ENCODE measurements around the gene PFN3.

PFN3 gene

DNA sequence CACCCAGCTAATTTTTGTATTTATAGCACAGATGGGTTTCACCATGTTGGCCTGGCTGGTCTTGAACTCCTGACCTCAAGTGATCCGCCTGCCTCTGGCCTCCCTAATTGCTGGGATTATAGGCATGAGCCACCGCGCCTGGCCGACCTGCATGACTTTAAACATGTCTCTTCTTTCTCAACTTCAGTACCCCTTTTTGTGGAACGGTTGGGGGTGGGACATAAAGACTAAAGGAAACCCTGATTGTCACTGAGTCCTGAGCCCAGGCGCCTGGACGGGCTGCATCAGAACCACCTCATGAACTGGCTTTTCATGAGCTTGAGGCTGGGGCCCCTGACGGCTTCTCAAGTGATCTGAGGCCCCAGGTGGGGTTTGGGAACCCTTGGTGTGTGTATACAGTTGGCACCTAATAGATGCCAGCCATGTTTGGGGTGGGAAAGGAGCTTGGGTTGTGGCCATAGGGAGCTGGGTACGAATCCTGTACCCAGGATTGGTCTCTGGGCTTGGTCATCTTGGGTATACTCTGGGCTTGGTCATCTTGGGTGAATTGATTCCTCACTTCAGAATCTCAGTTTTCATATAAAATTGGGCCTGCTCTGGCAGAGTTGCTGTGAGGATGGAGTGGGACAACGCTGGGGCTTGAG is 28.2 kb upstream of the PFN3 start:
- no peak for DNase-seq (ENCODE audit: low read depth)
- H3K4me3 ChIP-seq (ENCODE audit: low read depth, low read length): peak overlapping the region; percentile 71
- TF ChIP-seq, protein P1, sequence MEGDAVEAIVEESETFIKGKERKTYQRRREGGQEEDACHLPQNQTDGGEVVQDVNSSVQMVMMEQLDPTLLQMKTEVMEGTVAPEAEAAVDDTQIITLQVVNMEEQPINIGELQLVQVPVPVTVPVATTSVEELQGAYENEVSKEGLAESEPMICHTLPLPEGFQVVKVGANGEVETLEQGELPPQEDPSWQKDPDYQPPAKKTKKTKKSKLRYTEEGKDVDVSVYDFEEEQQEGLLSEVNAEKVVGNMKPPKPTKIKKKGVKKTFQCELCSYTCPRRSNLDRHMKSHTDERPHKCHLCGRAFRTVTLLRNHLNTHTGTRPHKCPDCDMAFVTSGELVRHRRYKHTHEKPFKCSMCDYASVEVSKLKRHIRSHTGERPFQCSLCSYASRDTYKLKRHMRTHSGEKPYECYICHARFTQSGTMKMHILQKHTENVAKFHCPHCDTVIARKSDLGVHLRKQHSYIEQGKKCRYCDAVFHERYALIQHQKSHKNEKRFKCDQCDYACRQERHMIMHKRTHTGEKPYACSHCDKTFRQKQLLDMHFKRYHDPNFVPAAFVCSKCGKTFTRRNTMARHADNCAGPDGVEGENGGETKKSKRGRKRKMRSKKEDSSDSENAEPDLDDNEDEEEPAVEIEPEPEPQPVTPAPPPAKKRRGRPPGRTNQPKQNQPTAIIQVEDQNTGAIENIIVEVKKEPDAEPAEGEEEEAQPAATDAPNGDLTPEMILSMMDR (IDR thresholded peaks at IDR 0.05; ENCODE audit: low read depth, low read length, missing control alignments): no peak

DNA sequence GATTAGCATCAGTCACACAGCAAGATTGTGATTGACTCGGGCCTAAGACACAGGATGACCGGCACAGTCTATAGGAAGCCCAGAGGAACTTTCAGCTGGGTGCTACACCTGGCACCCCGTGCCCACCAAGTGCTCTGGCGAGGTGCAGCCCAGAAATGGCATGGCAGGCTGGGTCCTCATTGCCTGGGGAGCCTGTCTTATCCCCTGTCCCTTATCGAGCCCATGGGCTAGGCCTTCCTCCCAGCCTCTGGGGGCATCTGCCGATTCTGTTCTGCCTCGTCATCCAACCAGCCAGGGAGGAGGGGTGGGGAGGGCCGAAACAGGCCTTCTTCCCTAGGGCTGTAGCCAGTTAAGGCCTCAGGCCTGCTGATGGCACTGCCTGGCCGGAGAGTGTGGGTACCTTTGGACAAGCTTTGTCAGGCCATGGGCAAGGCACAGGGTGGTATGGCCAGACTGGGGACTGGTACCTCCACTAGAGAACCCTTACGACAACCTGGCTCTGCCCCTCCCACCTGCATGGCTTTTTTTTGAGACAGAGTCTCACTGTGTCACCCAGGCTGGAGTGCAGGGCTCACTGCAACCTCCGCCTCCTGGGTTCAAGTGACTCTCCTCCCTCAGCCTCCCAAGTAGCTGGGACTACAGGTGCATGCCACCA is 27.6 kb upstream of the PFN3 start:
- no peak for DNase-seq (ENCODE audit: low read depth)
- TF ChIP-seq, protein P1 (IDR thresholded peaks at IDR 0.05; ENCODE audit: low read depth, low read length, missing control alignments): no peak
- H3K4me3 ChIP-seq (ENCODE audit: low read depth, low read length): peak overlapping the region; percentile 71

DNA sequence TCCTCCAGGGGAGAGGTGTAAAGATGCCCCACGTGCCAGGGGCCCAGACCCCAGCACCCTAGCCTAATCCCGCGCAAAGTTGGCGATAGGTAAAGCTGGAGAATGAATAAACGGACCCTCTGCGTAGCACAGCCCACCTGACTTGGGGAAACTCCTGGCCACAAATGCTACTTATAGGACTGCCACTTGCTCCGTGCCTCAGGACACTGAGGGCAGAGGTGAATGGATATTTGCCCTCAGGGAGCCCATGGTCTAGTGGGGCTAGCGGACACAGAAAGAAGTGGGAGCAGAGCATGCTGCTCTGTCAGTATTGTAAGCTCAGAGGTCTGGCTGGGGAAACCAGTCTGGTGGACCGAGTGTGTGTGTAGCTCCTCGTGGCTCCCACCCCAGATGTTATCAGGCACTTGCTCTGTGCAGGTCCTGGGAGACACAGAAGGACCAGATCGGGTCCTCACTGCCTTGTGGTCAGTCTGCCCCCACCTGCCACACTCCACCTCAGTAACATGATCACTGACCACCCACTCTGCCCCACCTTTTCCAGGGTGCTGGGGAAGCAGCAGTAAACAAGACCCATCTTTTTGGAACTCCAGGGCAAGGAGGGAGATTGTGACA is 26.9 kb upstream of the PFN3 start:
- TF ChIP-seq, protein P1 (IDR thresholded peaks at IDR 0.05; ENCODE audit: low read depth, low read length, missing control alignments): no peak
- no peak for DNase-seq (ENCODE audit: low read depth)
- H3K4me3 ChIP-seq (ENCODE audit: low read depth, low read length): peak overlapping the region; percentile 71

DNA sequence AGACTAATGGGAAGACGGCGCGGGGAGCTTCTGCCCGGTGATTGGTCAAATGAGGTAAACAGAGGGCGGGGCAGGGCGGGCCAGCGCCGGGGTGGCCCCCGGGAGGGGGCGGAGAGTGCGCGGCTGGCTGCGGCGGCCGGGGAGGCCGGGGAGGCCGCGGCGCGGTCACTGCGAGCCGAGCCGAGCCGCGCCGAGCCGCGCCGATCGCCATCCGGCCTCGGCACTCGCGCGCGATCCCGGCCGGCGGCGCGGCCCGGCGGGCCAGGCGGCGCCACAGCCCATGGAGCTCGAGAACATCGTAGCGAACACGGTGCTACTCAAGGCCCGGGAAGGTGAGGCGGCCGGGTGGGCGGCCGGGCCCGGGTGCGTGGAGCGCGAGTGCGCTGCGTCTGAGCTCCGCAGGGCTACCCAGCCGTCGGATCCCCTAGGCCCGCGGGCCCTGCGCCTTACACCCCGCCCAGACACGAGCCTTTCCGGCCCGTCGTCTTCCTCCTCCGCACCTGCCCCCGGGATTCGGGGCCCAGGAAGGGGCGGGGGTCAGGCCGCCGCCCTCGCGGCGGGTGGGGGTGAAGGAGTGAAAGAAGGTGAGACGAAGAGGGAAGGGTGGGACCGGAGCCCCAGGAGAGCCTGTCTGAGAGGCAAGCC is 26.2 kb upstream of the PFN3 start, which contains the start of gene GRK6:
Gene GRK6, plus strand, starts transcription at position 111 of the 645 bp plus-strand sequence. Its CDS starts 170 bp downstream, at position 281.
- DNase-seq (ENCODE audit: low read depth): no peak
- peak within 1 kb of the TSS; percentile 71 for H3K4me3 ChIP-seq (ENCODE audit: low read depth, low read length)
- TF ChIP-seq, protein P1 (IDR thresholded peaks at IDR 0.05; ENCODE audit: low read depth, low read length, missing control alignments): no peak

DNA sequence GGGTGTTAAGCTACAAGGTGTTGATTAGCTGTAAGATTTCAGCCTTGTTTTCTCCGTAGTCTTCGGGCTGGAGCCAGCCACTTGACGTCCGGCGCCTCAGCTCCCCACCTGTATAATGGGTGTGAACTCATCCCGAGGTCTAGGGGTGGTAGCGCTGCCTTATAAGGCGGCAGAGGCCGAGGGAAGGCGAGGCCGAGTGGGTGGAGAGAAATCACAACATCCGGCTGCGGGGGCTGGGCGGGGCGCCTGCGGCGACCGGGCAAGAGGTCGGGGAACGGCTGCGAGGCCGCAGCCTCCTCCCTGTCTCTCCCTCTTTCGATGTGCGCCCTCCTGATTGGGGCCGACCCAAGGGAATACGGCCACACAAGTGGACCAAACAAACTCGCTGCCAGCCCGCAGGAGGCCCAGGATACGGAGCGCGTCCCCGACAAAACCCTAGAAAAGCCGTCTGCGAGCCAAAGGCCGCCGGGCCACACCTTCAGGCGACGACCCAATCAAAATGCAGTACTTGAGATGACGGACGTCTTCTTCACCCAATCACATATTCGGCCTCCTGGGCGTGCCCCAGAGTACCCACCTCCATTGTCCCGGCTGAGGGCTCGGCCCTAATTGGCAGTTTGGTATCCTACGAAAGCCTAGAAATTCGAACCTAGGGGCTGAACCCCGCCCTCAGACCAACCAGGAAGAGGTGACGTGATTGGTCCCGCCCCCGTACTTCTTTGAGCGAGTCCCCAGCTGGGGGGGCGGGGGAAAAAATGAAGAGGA is 25.5 kb upstream of the PFN3 start:
- H3K4me3 ChIP-seq (ENCODE audit: low read depth, low read length): peak overlapping the region; percentile 59
- DNase-seq (ENCODE audit: low read depth): peak; percentile 100
- TF ChIP-seq, protein P1 (IDR thresholded peaks at IDR 0.05; ENCODE audit: low read depth, low read length, missing control alignments): no peak

DNA sequence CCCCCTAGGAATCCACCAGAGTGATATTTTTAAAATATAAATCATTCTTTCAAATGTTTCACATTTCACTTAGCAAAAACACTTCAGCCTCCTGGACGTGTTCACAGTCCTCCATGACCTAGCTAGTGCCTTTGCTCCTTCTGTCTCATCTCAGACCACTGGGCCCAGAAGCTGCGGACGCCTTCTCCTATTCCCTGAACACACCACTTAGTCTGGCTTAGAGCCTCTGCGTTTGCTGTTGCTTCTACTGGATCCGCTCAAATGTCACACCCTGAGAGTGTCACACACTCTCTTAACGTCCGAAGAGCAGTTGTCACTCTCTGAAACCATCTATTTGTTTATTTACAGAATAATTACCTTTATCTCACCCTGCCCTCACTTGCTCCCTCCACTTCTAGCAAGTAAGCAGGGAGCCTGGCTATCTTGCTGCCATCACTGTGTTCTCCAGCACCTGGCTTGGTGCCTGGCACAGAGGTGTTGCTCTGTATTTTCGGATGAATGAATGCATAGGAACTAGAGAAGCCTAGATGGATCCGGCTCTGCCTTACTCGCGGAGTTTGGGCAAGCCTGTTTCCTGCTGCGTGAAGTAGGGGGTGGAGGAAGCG is 24.8 kb upstream of the PFN3 start:
- no peak for DNase-seq (ENCODE audit: low read depth)

More for the DNA sequence above, 24.8 kb upstream of the PFN3 start:
- TF ChIP-seq, protein P1 (IDR thresholded peaks at IDR 0.05; ENCODE audit: low read depth, low read length, missing control alignments): no peak
- H3K4me3 ChIP-seq (ENCODE audit: low read depth, low read length): peak overlapping the region; percentile 59
